22Rv1 (cell line): ENCODE data around the gene ARID1B.

Experiments used
- CTCF ChIP-seq: fragments of 450-650 bp; IDR thresholded peaks from 2 replicates; pipeline ENCODE4 v1.5.1; 2017; ENCODE audit warnings: mild to moderate bottlenecking
- ZFX ChIP-seq: fragments of 450-650 bp; IDR thresholded peaks from 2 replicates; pipeline ENCODE4 v1.6.1; 2017; ENCODE audit warnings: antibody characterized with exemption, borderline replicate concordance

- TF ChIP-seq CTCF (no peak), ZFX (no peak)
Measured at GRCh38 chr6:157050537-157051265, 273.5 kb downstream of the ARID1B start.
